Measurements from ENCODE around the gene SLC26A11. TPM values are rescaled to one million over a fixed set of nuclear protein-coding genes. Genes with fewer than 3 reads are reported as not detected.

SLC26A11 gene
- total RNA-seq, 1 donor from 2014 or later = 23.6 TPM

DNA sequence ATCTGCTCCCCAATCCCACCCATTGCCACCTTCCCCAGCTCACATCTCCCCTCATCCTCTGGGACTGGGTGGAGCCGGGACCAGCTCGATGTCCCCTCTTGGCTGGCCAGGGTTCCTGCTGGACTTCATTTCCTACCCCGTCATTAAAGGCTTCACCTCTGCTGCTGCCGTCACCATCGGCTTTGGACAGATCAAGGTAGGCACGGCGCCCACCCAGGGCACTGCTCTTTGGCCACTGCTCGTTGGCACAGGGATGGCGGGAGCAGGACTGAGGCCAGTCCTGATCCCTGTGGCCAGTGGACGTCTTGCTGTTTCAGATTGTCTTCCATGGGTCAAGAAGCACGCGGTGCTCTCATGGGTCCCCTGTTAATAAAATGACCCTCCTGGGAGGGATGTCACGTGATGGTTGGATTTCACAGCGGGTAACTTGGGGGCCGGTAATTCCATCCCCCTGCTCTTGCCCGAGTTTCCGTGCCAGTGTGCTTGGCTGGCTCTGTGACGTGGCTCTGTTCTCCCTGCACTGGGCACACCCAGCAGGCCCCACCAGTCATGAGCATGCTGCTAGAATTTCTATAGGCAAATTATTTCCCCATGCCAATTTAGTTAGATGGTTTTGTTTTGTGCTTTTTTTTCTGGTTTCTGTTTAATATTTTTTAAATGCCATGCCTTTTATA lies 3.1 kb downstream of the SLC26A11 start:
- H3K4me3 Mint-ChIP-seq = peak overlapping the region; percentile 71

DNA sequence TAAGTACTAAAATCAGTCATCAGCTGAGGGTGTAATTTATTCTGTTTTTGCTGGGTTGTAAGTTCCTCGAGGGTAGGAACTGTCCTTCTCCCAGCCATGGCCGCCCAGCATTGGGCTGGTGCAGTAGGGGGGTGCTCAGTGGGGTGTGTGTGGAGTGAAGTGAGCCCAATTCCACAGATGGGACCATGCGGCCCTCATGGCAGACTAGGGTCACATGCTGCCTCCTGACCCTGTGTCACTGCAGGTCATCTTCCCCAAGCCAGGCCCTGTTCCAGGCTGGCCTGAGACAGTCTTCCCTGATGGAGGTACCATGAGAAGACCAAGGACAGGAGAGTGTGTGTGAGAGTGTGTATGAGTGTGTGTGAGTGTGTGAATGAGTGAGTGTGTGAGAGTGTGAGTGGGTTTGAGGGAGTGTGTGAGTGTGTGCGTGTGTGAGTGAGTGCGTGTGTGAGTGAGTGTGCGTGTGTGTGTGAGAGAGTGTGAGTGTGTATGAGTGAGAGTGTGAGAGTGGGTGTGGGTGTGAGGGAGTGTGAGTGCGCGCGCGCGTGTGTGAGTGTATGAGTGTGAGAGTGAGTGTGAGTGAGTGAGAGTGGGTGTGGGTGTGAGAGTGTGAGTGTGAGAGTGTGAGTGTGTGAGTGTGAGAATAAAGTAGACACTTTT lies 3.7 kb downstream of the SLC26A11 start:
- TF ChIP-seq, protein P1, sequence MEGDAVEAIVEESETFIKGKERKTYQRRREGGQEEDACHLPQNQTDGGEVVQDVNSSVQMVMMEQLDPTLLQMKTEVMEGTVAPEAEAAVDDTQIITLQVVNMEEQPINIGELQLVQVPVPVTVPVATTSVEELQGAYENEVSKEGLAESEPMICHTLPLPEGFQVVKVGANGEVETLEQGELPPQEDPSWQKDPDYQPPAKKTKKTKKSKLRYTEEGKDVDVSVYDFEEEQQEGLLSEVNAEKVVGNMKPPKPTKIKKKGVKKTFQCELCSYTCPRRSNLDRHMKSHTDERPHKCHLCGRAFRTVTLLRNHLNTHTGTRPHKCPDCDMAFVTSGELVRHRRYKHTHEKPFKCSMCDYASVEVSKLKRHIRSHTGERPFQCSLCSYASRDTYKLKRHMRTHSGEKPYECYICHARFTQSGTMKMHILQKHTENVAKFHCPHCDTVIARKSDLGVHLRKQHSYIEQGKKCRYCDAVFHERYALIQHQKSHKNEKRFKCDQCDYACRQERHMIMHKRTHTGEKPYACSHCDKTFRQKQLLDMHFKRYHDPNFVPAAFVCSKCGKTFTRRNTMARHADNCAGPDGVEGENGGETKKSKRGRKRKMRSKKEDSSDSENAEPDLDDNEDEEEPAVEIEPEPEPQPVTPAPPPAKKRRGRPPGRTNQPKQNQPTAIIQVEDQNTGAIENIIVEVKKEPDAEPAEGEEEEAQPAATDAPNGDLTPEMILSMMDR (conservative IDR thresholded peaks at IDR 0.05) = no peak
- peaks cover 9% of the 10 kb centered on the region for H3K36me3 Mint-ChIP-seq
- no peaks in the 10 kb centered on the region for H3K9me3 Mint-ChIP-seq
- H3K4me1 Mint-ChIP-seq (ENCODE audit: unreplicated experiment) = peaks cover 22% of the 10 kb centered on the region
- peak overlapping the region; percentile 19 for H3K27ac Mint-ChIP-seq
- H3K4me3 Mint-ChIP-seq = no peak overlapping the region
- no peaks in the 10 kb centered on the region for H3K27me3 Mint-ChIP-seq
- DNase-seq (ENCODE audit: extremely low spot score, unreplicated experiment) = no peak

More for the DNA sequence above, 3.1 kb downstream of the SLC26A11 start:
- H3K4me1 Mint-ChIP-seq (ENCODE audit: unreplicated experiment) = peaks cover 28% of the 10 kb centered on the region
- no peaks in the 10 kb centered on the region for H3K9me3 Mint-ChIP-seq
- TF ChIP-seq, protein P1 (conservative IDR thresholded peaks at IDR 0.05) = no peak
- no peak for DNase-seq (ENCODE audit: extremely low spot score, unreplicated experiment)
- no peaks in the 10 kb centered on the region for H3K27me3 Mint-ChIP-seq
- H3K27ac Mint-ChIP-seq = peak overlapping the region; percentile 34
- H3K36me3 Mint-ChIP-seq = peaks cover 9% of the 10 kb centered on the region

DNA sequence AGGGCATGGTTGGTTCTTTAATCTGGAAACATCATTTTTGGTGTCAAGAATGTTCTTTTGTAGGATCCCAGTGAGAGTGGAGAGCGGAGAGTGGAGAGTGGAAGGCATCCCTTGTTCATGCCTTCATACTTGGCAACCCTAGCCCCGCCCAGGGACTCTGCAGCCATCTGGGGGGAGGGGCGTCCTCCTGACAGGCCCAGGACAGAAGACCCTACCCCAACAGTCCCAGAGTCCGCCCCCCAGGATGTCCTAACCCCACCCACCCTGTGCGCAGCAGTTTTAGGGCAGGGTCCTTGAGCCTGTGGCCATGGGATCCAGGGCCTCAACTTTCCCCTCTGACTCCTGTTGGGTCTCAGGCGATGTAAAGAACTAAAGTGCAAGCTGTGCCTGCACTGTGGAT lies 4.5 kb downstream of the SLC26A11 start:
- no peak overlapping the region for H3K4me3 Mint-ChIP-seq
- no peaks in the 10 kb centered on the region for H3K27me3 Mint-ChIP-seq
- no peak overlapping the region for H3K27ac Mint-ChIP-seq
- no peaks in the 10 kb centered on the region for H3K9me3 Mint-ChIP-seq
- peaks cover 9% of the 10 kb centered on the region for H3K36me3 Mint-ChIP-seq
- peaks cover 16% of the 10 kb centered on the region for H3K4me1 Mint-ChIP-seq (ENCODE audit: unreplicated experiment)
- TF ChIP-seq, protein P1 (conservative IDR thresholded peaks at IDR 0.05) = no peak
- DNase-seq (ENCODE audit: extremely low spot score, unreplicated experiment) = no peak

DNA sequence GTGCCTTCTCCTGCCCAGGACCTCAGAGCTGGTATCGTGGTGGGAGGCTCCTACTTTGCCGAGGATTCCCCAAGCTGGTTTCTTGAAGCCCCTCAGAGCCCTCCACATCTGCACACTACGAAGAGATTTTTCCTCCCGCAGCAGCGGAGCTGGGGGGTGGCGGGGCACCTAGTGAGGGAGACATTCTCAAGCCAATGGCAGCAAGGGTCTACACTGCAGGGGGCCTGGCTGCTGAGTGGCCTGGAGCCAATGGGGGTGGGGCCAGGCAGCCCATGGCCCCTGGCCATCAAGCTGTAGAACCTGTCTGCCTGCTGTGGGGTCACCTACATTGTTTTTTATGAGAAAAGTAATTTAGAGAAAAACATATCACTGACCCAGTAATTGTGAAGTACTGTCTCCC lies 5.0 kb downstream of the SLC26A11 start:
- no peaks in the 10 kb centered on the region for H3K9me3 Mint-ChIP-seq
- H3K36me3 Mint-ChIP-seq = peaks cover 12% of the 10 kb centered on the region
- H3K4me1 Mint-ChIP-seq (ENCODE audit: unreplicated experiment) = peaks cover 16% of the 10 kb centered on the region
- DNase-seq (ENCODE audit: extremely low spot score, unreplicated experiment) = no peak
- TF ChIP-seq, protein P1 (conservative IDR thresholded peaks at IDR 0.05) = no peak
- H3K4me3 Mint-ChIP-seq = no peak overlapping the region
- peak overlapping the region; percentile 31 for H3K27ac Mint-ChIP-seq
- no peaks in the 10 kb centered on the region for H3K27me3 Mint-ChIP-seq

DNA sequence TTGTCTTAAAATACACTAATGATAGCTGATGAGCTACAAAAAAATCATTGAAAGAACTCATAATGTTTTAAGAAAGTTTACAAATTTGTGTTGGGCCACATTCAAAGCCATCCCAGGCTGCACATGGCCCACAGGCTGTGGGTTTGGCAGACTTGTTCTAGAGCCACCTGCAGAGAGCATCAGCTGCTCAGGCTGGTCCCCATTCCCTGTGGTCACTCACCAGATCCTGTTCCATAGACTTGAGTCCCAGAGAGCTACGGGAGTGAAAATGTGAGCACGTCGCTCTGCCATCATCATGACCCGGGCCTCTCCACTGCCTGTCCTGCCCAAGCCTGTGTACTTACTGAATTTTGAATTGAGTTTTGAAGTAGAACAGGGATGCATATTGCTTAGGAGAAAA lies 6.9 kb downstream of the SLC26A11 start:
- H3K36me3 Mint-ChIP-seq = peaks cover 24% of the 10 kb centered on the region

More for the DNA sequence above, 6.9 kb downstream of the SLC26A11 start:
- Mint-ChIP-seq H3K9me3 (peaks cover 5% of the 10 kb centered on the region), H3K27ac (no peak overlapping the region), H3K4me3 (no peak overlapping the region), H3K4me1 (ENCODE audit: unreplicated experiment) (peaks cover 16% of the 10 kb centered on the region), H3K27me3 (no peaks in the 10 kb centered on the region)
- DNase-seq (ENCODE audit: extremely low spot score, unreplicated experiment) = no peak
- TF ChIP-seq, protein P1 (conservative IDR thresholded peaks at IDR 0.05) = no peak

Data from type B pancreatic cell (in vitro differentiated cells).